NB4 (cell line): Measurements from ENCODE around the gene ALDH8A1.

ENCODE experiments used
- DNase-seq: peaks from one replicate; pipeline ENCODE4 v3.0.0; 2010; ENCODE audit warnings: low read depth
- H3K4me3 ChIP-seq: one replicate; pipeline ENCODE4 v1.5.1; 2011; ENCODE audit warnings: mild to moderate bottlenecking, low read depth, low read length, moderate library complexity
- MYC ChIP-seq: IDR thresholded peaks from 2 replicates; pipeline ENCODE4 v1.6.1; 2011; ENCODE audit warnings: low read depth, low read length
- POLR2A ChIP-seq: IDR thresholded peaks from 2 replicates; pipeline ENCODE4 v1.6.1; 2011; ENCODE audit warnings: mild to moderate bottlenecking; ENCODE audit not compliant: insufficient read length; ENCODE audit errors: extremely low read depth
- TF ChIP-seq, protein P1 (sequence below): IDR thresholded peaks from one replicate; pipeline ENCODE4 v1.5.1; 2012; ENCODE audit warnings: low read depth, low read length
- TF ChIP-seq, protein P2 (sequence below): IDR thresholded peaks from 2 replicates; pipeline ENCODE4 v1.6.1; 2011; ENCODE audit warnings: low read depth, low read length

ALDH8A1 gene

GRCh38 chr6:134959603-134960002 is 9.7 kb upstream of the ALDH8A1 start:
- H3K4me3 ChIP-seq = no peak overlapping the region
- no peak for DNase-seq
- TF ChIP-seq POLR2A = no peak
- TF ChIP-seq MYC = no peak
- TF ChIP-seq, protein P1, sequence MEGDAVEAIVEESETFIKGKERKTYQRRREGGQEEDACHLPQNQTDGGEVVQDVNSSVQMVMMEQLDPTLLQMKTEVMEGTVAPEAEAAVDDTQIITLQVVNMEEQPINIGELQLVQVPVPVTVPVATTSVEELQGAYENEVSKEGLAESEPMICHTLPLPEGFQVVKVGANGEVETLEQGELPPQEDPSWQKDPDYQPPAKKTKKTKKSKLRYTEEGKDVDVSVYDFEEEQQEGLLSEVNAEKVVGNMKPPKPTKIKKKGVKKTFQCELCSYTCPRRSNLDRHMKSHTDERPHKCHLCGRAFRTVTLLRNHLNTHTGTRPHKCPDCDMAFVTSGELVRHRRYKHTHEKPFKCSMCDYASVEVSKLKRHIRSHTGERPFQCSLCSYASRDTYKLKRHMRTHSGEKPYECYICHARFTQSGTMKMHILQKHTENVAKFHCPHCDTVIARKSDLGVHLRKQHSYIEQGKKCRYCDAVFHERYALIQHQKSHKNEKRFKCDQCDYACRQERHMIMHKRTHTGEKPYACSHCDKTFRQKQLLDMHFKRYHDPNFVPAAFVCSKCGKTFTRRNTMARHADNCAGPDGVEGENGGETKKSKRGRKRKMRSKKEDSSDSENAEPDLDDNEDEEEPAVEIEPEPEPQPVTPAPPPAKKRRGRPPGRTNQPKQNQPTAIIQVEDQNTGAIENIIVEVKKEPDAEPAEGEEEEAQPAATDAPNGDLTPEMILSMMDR = no peak
- TF ChIP-seq, protein P2, sequence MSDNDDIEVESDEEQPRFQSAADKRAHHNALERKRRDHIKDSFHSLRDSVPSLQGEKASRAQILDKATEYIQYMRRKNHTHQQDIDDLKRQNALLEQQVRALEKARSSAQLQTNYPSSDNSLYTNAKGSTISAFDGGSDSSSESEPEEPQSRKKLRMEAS = no peak

GRCh38 chr6:134956676-134957075 is 6.8 kb upstream of the ALDH8A1 start:
- no peak for DNase-seq
- TF ChIP-seq, protein P1 = no peak
- TF ChIP-seq POLR2A = no peak
- TF ChIP-seq, protein P2 = no peak
- no peak for TF ChIP-seq MYC
- no peak overlapping the region for H3K4me3 ChIP-seq

DNA sequence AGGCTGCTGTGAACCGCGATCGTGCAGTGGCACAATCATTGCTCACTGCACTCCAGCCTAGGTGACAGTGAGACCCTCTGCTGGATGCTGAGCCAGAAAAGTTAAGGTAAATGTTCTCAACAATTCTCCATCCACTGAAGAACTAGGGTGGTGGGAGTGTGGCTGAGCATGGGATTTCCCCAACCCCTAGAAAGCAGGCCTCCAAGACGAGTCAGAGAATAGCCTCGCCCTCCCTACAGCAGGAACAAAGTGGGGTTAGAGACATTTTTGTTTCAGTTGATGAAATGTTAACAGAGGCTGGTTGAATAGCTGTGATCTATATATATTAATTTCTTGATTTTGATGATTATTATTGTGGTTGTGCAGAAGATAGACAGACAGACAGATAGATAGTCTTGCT is 6.1 kb upstream of the ALDH8A1 start:
- DNase-seq = no peak
- TF ChIP-seq MYC = no peak
- TF ChIP-seq, protein P1 = no peak
- no peak for TF ChIP-seq POLR2A
- TF ChIP-seq, protein P2 = no peak
- H3K4me3 ChIP-seq = no peak overlapping the region

GRCh38 chr6:134954272-134955000 is 4.5 kb upstream of the ALDH8A1 start:
- no peak for DNase-seq
- TF ChIP-seq, protein P1 = no peak
- TF ChIP-seq MYC (no peak), POLR2A (no peak)
- TF ChIP-seq, protein P2 = no peak
- H3K4me3 ChIP-seq = no peak overlapping the region

GRCh38 chr6:134951494-134952263 is 1.8 kb upstream of the ALDH8A1 start:
- no peak overlapping the region for H3K4me3 ChIP-seq
- TF ChIP-seq, protein P2 = no peak
- TF ChIP-seq, protein P1 = no peak
- TF ChIP-seq MYC (no peak), POLR2A (no peak)

More at GRCh38 chr6:134951494-134952263, 1.8 kb upstream of the ALDH8A1 start:
- no peak for DNase-seq
